HepG2 (cell line): ENCODE measurements around the gene TMEM198.
A peak's percentile ranks its signal among the peaks of the same experiment; 100 is the strongest.

Source experiments
- ARNT2 ChIP-seq: sonication (generic); formaldehyde crosslinking; IDR thresholded peaks from 2 replicates; pipeline ENCODE4 v1.8.0; 2022; ENCODE audit warnings: mild to moderate bottlenecking, low read depth, missing genetic modification reagents, moderate library complexity
- ARNTL ChIP-seq: sonication (generic); formaldehyde crosslinking; IDR thresholded peaks from 2 replicates; pipeline ENCODE4 v1.4.0; 2020; ENCODE audit warnings: mild to moderate bottlenecking, missing genetic modification reagents
- ATM ChIP-seq: fragments of 450-650 bp; IDR thresholded peaks from 2 replicates; pipeline ENCODE4 v1.7.1; 2017; ENCODE audit warnings: mild to moderate bottlenecking, borderline replicate concordance
- EZH2 ChIP-seq: conservative IDR thresholded peaks from 2 replicates; pipeline ENCODE4 v1.6.1; 2012; ENCODE audit warnings: mild to moderate bottlenecking, low read depth, low read length, moderate library complexity
- JUN ChIP-seq: sonication (generic); formaldehyde crosslinking; IDR thresholded peaks from 2 replicates; pipeline ENCODE4 v1.4.0; 2020; ENCODE audit warnings: mild to moderate bottlenecking, missing genetic modification reagents
- POLR2A ChIP-seq, 2 experiments: IDR thresholded peaks; 2 replicates each; pipeline ENCODE4 v1.6.1; 2011; ENCODE audit warnings: low read depth in 2 of 2, low read length in 2 of 2, mild to moderate bottlenecking in 1 of 2, moderate library complexity in 1 of 2; ENCODE audit not compliant: insufficient read depth in 1 of 2
- PRPF4 ChIP-seq: fragments of 200-400 bp; formaldehyde crosslinking; IDR thresholded peaks from 2 replicates; pipeline ENCODE4 v1.6.1; 2016; ENCODE audit warnings: low read length, low read depth; ENCODE audit not compliant: poor library complexity, severe bottlenecking
- SMARCE1 ChIP-seq: fragments of 450-650 bp; IDR thresholded peaks from 2 replicates; pipeline ENCODE4 v1.6.1; 2017; ENCODE audit warnings: borderline replicate concordance
- ZNF143 ChIP-seq: sonication (generic); formaldehyde crosslinking; IDR thresholded peaks from 2 replicates; pipeline ENCODE4 v1.4.0; 2020; ENCODE audit warnings: missing genetic modification reagents
- ZNF431 ChIP-seq: sonication (generic); formaldehyde crosslinking; IDR thresholded peaks from 2 replicates; pipeline ENCODE4 v1.9.0; 2022; ENCODE audit warnings: missing genetic modification reagents, low read depth, mild to moderate bottlenecking, borderline replicate concordance
- ZNF484 ChIP-seq: sonication (generic); formaldehyde crosslinking; IDR thresholded peaks from 2 replicates; pipeline ENCODE4 v1.5.1; 2020; ENCODE audit warnings: mild to moderate bottlenecking, low read depth, missing genetic modification reagents, borderline replicate concordance
- TF ChIP-seq, protein P1 (sequence below), 2 experiments: IDR thresholded peaks; 2 replicates each; pipeline ENCODE4 v1.6.1; 2011 to 2012; ENCODE audit warnings: low read length in 2 of 2, borderline replicate concordance in 1 of 2, low read depth in 1 of 2, mild to moderate bottlenecking in 1 of 2, moderate library complexity in 1 of 2

- TF ChIP-seq, protein P1, sequence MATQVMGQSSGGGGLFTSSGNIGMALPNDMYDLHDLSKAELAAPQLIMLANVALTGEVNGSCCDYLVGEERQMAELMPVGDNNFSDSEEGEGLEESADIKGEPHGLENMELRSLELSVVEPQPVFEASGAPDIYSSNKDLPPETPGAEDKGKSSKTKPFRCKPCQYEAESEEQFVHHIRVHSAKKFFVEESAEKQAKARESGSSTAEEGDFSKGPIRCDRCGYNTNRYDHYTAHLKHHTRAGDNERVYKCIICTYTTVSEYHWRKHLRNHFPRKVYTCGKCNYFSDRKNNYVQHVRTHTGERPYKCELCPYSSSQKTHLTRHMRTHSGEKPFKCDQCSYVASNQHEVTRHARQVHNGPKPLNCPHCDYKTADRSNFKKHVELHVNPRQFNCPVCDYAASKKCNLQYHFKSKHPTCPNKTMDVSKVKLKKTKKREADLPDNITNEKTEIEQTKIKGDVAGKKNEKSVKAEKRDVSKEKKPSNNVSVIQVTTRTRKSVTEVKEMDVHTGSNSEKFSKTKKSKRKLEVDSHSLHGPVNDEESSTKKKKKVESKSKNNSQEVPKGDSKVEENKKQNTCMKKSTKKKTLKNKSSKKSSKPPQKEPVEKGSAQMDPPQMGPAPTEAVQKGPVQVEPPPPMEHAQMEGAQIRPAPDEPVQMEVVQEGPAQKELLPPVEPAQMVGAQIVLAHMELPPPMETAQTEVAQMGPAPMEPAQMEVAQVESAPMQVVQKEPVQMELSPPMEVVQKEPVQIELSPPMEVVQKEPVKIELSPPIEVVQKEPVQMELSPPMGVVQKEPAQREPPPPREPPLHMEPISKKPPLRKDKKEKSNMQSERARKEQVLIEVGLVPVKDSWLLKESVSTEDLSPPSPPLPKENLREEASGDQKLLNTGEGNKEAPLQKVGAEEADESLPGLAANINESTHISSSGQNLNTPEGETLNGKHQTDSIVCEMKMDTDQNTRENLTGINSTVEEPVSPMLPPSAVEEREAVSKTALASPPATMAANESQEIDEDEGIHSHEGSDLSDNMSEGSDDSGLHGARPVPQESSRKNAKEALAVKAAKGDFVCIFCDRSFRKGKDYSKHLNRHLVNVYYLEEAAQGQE (IDR thresholded peaks at IDR 0.05; ENCODE audit: borderline replicate concordance in 1 of 2, low read depth in 1 of 2, low read length in 2 of 2), result no peak
- no peak for TF ChIP-seq PRPF4
- TF ChIP-seq ZNF431 (CRISPR knock-in tag), result 0 out of 2 replicates have a peak, but pooled peaks have one; percentile 30
- TF ChIP-seq ZNF143 (CRISPR knock-in tag), result no peak; the same call in 1 of the 2 replicates
- TF ChIP-seq ZNF484 (CRISPR knock-in tag), result no peak
- no peak for TF ChIP-seq JUN
- TF ChIP-seq EZH2, result no peak
- no peak for TF ChIP-seq ATM
- TF ChIP-seq POLR2A (IDR thresholded peaks at IDR 0.05; ENCODE audit: insufficient read depth in 1 of 2, low read depth in 2 of 2, low read length in 2 of 2), result no peak
- TF ChIP-seq ARNTL (CRISPR knock-in tag), result peak; percentile 24; the same call in 1 of the 2 replicates
- TF ChIP-seq SMARCE1, result no peak
- TF ChIP-seq ARNT2 (CRISPR knock-in tag), result no peak; the same call in 1 of the 2 replicates
Measured at GRCh38 chr2:219551441-219552381, 7.9 kb downstream of the TMEM198 start.
